Esophagus squamous epithelium (tissue), 5 donors: ENCODE data around the gene SBNO1. TPM values are rescaled to one million over a fixed set of nuclear protein-coding genes. Genes with fewer than 3 reads are reported as not detected.

ENCODE experiments used
- DNase-seq: peaks from one replicate; lab custom pipeline; 2025; lab: John Stamatoyannopoulos, UW
- H3K27ac ChIP-seq, 4 donors: fragments of 200-600 bp; sonication (generic); one replicate each; pipeline ENCODE4 v1.5.1; 2016 to 2019; ENCODE audit warnings: mild to moderate bottlenecking in 1 of 4
- H3K27me3 ChIP-seq, 4 donors: fragments of 200-600 bp; sonication (generic); 1 replicate in 3 of 4; 2 replicates in 1 of 4; pipeline versions ENCODE4 v1.5.1 to v1.6.0; 2017 to 2021; ENCODE audit warnings: antibody characterized with exemption in 1 of 4
- H3K36me3 ChIP-seq, 3 donors: fragments of 200-600 bp; sonication (generic); one replicate each; pipeline ENCODE4 v1.5.1; 2016 to 2019
- H3K4me1 ChIP-seq, 3 donors: fragments of 200-600 bp; sonication (generic); one replicate each; pipeline ENCODE4 v1.5.1; 2017 to 2019
- H3K4me3 ChIP-seq, 4 donors: fragments of 200-600 bp; sonication (generic); 1 replicate in 3 of 4; 2 replicates in 1 of 4; pipeline ENCODE4 v1.5.1; 2016 to 2019; ENCODE audit warnings: mild to moderate bottlenecking in 2 of 4, moderate library complexity in 1 of 4
- H3K9me3 ChIP-seq, 3 donors: fragments of 200-600 bp; sonication (generic); one replicate each; pipeline ENCODE4 v1.5.1; 2016 to 2019
- CTCF ChIP-seq, 6 experiments: fragments of 450-650 bp in 4 of 6; fragments of 200-600 bp in 2 of 6; sonication (generic) in 2 of 6; IDR thresholded peaks; one replicate each; pipeline ENCODE4 v1.5.1; 2016 to 2019; ENCODE audit warnings: antibody characterized with exemption in 6 of 6, mild to moderate bottlenecking in 4 of 6, moderate library complexity in 4 of 6
- POLR2A ChIP-seq, 4 donors: fragments of 450-650 bp; IDR thresholded peaks; one replicate each; pipeline ENCODE4 v1.6.1; 2017; ENCODE audit warnings: antibody characterized with exemption in 4 of 4, mild to moderate bottlenecking in 4 of 4, moderate library complexity in 3 of 4
- WGBS, 2 donors: methylation state at CpG; one replicate each; pipeline ENCODE4 v1.1.5; 2018; 5-methylcytosine and 5-hydroxymethylcytosine counted together
- intact Hi-C: fragments of 100-400 bp; cut with DNase I; formaldehyde crosslinking; loops from one replicate; pipeline ENCODE4 v1.15.0; 2022
- total RNA-seq, 4 donors: library from RNA; depleted of rRNA; stranded (reverse); fragments of >200 nt; gene quantifications; one replicate each; pipeline ENCODE4 v1.1.0, GENCODE V29; 2016
- donor health status: DM: yes; HTN: yes; CAD: no.

Gene SBNO1
- total RNA-seq, 4 donors from 2014 or later: 16.8 to 26.1 (median 23.0) TPM

GRCh38 chr12:123358035-123358434 is 6.6 kb downstream of the SBNO1 start:
- Histone ChIP-seq H3K4me3 (no peak overlapping the region), H3K36me3 (peaks cover 0 to 36% (median 0%) of the 10 kb centered on the region in 3 donors), H3K27me3 (no peaks in the 10 kb centered on the region), H3K27ac (no peak overlapping the region), H3K4me1 (peaks cover 0 to 78% (median 8%) of the 10 kb centered on the region in 3 donors), H3K9me3 (no peaks in the 10 kb centered on the region)
- TF ChIP-seq CTCF (IDR thresholded peaks at IDR 0.05): no peak
- DNase-seq: no peak
- intact Hi-C loops: no loop called here
- WGBS, 2 donors: 40 to 71% methylated on average over 1 of the region's 1 CpG

- no peaks in the 10 kb centered on the region for H3K27me3 ChIP-seq
- peaks cover 0 to 38% (median 0%) of the 10 kb centered on the region in 3 donors for H3K36me3 ChIP-seq
- H3K27ac ChIP-seq: no peak overlapping the region
- H3K4me1 ChIP-seq: peaks cover 0 to 66% (median 0%) of the 10 kb centered on the region in 3 donors
- no peak for DNase-seq
- H3K4me3 ChIP-seq: no peak overlapping the region
- intact Hi-C loops: no loop called here
- TF ChIP-seq CTCF (IDR thresholded peaks at IDR 0.05) (no peak), POLR2A (IDR thresholded peaks at IDR 0.05) (no peak)
- no peaks in the 10 kb centered on the region for H3K9me3 ChIP-seq
- 73 to 76% methylated on average over 5 to 7 of the region's 7 CpGs for WGBS, 2 donors
Observed at GRCh38 chr12:123356159-123356670, 8.4 kb downstream of the SBNO1 start.

- Histone ChIP-seq H3K27me3 (no peaks in the 10 kb centered on the region), H3K9me3 (no peaks in the 10 kb centered on the region), H3K4me1 (peaks cover 0 to 54% (median 0%) of the 10 kb centered on the region in 3 donors), H3K27ac (no peak overlapping the region), H3K36me3 (peaks cover 0 to 39% (median 0%) of the 10 kb centered on the region in 3 donors), H3K4me3 (no peak overlapping the region)
- 68 to 73% methylated on average over 2 of the region's 2 CpGs for WGBS, 2 donors
- TF ChIP-seq CTCF (IDR thresholded peaks at IDR 0.05) (no peak), POLR2A (IDR thresholded peaks at IDR 0.05) (no peak)
- intact Hi-C loops: no loop called here
- DNase-seq: no peak
Observed at GRCh38 chr12:123354600-123354999, 10.0 kb downstream of the SBNO1 start.

GRCh38 chr12:123351349-123351748 is 13.3 kb downstream of the SBNO1 start:
- peaks cover 0 to 36% (median 0%) of the 10 kb centered on the region in 3 donors for H3K4me1 ChIP-seq
- TF ChIP-seq POLR2A (IDR thresholded peaks at IDR 0.05) (no peak), CTCF (IDR thresholded peaks at IDR 0.05) (no peak)
- DNase-seq: no peak
- H3K27ac ChIP-seq: no peak overlapping the region
- intact Hi-C loops: no loop called here
- no peaks in the 10 kb centered on the region for H3K27me3 ChIP-seq
- WGBS, 2 donors: 86 to 100% methylated on average over 2 of the region's 2 CpGs
- no peaks in the 10 kb centered on the region for H3K9me3 ChIP-seq
- peaks cover 0 to 58% (median 8%) of the 10 kb centered on the region in 3 donors for H3K36me3 ChIP-seq
- H3K4me3 ChIP-seq: no peak overlapping the region

GRCh38 chr12:123346946-123347345 is 17.7 kb downstream of the SBNO1 start:
- H3K27ac ChIP-seq: no peak overlapping the region
- H3K36me3 ChIP-seq: peaks cover 0 to 87% (median 30%) of the 10 kb centered on the region in 3 donors
- H3K4me1 ChIP-seq: no peaks in the 10 kb centered on the region
- intact Hi-C loops: no loop called here
- no peak overlapping the region for H3K4me3 ChIP-seq
- TF ChIP-seq POLR2A (IDR thresholded peaks at IDR 0.05) (no peak), CTCF (IDR thresholded peaks at IDR 0.05) (no peak)
- no peak for DNase-seq
- no peaks in the 10 kb centered on the region for H3K9me3 ChIP-seq
- 81 to 90% methylated on average over 9 to 11 of the region's 12 CpGs for WGBS, 2 donors
- no peaks in the 10 kb centered on the region for H3K27me3 ChIP-seq
